ENCODE data around the gene EPPIN.

GRCh38 chr20:45500022-45500421 is 47.2 kb downstream of the EPPIN start:
- TF ChIP-seq, protein P1, sequence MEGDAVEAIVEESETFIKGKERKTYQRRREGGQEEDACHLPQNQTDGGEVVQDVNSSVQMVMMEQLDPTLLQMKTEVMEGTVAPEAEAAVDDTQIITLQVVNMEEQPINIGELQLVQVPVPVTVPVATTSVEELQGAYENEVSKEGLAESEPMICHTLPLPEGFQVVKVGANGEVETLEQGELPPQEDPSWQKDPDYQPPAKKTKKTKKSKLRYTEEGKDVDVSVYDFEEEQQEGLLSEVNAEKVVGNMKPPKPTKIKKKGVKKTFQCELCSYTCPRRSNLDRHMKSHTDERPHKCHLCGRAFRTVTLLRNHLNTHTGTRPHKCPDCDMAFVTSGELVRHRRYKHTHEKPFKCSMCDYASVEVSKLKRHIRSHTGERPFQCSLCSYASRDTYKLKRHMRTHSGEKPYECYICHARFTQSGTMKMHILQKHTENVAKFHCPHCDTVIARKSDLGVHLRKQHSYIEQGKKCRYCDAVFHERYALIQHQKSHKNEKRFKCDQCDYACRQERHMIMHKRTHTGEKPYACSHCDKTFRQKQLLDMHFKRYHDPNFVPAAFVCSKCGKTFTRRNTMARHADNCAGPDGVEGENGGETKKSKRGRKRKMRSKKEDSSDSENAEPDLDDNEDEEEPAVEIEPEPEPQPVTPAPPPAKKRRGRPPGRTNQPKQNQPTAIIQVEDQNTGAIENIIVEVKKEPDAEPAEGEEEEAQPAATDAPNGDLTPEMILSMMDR (IDR thresholded peaks at IDR 0.05; ENCODE audit: control extremely low read depth in 1 of 3, insufficient read depth in 1 of 3, low read depth in 1 of 3, low read length in 3 of 3): no peak
- TF ChIP-seq POLR2A (IDR thresholded peaks at IDR 0.05; ENCODE audit: control extremely low read depth in 1 of 2, low read depth in 2 of 2, low read length in 2 of 2) (no peak), TBP (IDR thresholded peaks at IDR 0.05; ENCODE audit: low read depth, low read length) (no peak), ATF2 (IDR thresholded peaks at IDR 0.05; ENCODE audit: low read length) (no peak), BRCA1 (IDR thresholded peaks at IDR 0.05; ENCODE audit: low read depth, low read length) (no peak), RFX5 (IDR thresholded peaks at IDR 0.05; ENCODE audit: borderline replicate concordance, low read depth, low read length) (no peak), SUZ12 (IDR thresholded peaks at IDR 0.05; ENCODE audit: low read length) (no peak), BCL11A (IDR thresholded peaks at IDR 0.05; ENCODE audit: low read depth in 2 of 2, low read length in 2 of 2) (no peak)
